Stimulated activated CD4-positive, alpha-beta T cell treated with anti-CD3 and anti-CD28 coated beads, Interleukin-2, amount 100 ng/mL, for 4 hours (primary cell): Measurements from ENCODE around the gene SLC15A4.
"Not testable (repeated sequence)": the region's sequence is repeated elsewhere in the genome, so short reads cannot be mapped to it uniquely, and the experiment has no call there.

ENCODE experiments used
- DNase-seq: peaks from one replicate; pipeline ENCODE4 v3.0.0-alpha.2; 2020; ENCODE audit warnings: low read depth

SLC15A4 gene

DNA sequence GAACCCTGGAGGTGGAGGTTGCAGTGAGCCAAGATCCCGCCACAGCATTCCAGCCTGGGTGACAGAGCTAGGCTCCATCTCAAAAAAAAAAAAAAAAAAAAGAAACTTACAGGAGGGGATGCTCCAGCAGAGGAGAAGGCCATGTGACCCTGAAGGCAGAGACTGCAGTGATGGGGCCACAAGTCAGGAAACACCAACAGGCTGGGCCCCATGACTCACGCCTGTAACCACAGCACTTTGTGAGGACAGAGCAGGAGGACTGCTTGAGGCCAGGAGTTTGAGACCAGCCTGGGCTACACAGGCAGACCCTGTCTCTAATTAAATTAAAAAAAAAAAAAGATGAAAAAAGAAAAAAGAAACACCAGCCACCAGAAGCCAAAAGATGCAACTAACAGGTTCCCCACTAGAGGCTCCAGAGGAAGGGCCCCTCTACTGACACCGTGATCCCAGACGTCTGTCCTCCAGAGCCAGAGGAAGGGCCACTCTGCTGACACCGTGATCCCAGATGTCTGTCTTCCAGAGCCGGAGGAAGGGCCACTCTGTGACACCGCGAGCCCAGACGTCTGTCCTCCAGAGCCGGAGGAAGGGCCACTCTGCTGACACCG is 20.4 kb upstream of the SLC15A4 start:
- no peak for DNase-seq

DNA sequence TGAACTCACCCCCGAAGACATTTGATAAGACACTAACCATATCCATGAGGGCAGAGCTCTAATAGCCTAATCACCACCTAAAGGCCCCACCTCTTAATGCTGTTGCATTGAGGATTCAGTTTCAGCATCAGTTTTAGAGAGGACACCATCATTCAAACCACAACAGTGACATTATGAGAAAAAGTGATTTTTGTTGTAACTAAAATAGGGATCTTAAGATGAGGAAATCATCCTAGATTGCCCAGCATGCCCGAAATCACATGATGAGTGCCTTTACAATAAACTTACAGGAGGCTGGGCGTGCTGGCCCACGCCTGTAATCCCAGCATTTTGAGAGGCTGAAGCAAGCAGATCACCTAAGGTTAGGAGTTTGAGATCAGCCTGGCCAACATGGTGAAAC is 19.8 kb upstream of the SLC15A4 start:
- no peak for DNase-seq

DNA sequence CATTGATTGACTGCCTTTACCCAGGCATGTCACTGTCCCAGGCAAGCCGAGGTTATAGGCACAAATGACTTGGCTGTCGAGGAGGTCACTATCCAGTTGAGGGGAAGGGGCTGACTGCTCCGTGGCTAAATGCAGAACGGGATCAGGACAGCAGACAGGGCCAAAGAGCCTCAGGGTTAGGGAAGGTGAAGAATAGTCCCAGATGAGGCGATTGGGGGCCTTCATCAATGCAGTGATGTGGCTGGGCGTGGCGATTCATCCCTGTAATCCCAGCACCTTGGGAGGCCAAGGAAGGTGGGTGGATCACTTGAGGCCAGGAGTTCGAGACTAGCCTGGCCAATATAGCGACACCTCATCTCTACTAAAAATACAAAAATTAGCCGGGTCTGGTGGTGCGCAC is 18.8 kb upstream of the SLC15A4 start:
- DNase-seq = no peak

DNA sequence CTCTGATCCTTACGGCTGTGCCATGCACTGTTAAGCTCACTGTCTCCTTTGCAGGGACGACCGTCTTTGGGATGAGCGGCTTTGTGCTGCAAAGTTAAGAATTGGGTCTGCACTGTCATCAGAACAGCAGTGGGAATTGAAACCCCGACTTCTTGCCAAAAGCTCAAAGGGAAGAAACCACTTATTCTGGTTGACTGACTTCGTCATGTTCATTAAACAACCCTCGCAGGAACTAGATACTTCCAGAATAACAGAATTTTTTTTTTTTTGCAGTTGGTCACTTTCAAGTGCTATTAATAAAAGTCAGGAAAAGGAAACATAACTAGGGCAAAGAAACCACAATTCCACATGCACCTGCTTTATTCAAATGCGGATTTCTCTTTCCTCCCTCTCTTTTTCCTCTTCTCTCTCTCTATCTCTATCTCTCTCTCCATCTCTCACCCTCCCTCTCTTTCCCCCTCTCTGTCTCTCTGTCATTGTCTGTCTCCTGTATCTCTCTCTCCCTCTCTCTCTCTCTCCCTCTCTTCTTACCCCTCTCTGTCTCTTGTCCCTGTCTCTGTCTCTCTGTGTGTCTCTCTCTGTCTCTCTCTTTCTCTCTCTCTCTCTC is 17.2 kb upstream of the SLC15A4 start:
- no peak for DNase-seq

DNA sequence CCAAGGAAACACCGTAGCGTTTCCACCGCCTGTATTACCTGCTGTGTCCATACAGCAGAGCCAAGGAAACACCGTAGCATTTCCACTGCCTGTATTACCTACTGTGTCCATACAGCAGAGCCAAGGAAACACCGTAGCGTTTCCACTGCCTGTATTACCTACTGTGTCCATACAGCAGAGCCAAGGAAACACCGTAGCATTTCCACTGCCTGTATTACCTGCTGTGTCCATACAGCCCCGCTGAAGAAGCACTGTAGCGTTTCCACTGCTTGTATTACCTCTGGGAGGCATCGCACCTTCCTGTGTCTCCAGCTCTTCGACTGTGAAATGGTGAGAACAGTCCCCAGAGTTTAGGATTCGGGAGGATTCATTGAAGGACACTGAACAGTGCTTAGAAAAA is 16.1 kb upstream of the SLC15A4 start:
- DNase-seq = not testable (repeated sequence)

DNA sequence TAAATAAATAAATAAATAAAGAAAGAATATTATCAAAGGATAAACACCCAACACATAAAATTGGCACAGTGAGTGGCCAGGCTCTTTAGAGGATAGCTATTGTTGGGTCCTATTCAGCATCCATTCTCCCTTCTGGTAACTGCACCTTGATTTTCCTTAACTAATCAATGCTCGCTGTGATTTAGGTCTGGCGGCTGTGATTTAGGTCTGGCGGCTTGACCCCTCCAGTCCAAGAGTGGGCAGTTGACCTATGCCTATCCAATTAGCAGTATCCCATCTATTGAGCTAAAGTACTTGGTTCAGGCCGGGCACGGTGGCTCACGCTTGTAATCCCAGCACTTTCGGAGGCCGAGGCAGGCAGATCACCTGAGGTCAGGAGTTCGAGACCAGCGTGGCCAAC is 9.7 kb upstream of the SLC15A4 start:
- DNase-seq = no peak

DNA sequence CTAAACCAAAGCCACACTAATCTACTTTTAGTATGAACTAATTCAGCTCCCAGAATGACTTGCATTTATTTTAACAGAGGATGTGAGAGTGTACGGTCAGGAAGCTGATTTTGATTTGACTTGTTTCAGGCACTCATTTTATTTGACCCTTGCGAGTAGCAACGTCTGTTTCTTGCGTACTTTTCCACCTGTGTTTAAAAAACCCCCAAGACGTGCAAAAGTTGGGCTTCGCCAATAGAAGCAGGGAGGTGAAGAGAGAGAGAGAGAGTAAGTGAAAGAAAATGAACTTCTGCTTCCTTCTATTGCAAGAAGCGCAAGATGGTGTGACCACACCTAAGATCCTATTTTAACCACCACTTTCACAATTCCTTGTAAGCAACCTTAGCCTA is 6.7 kb upstream of the SLC15A4 start:
- DNase-seq = no peak

DNA sequence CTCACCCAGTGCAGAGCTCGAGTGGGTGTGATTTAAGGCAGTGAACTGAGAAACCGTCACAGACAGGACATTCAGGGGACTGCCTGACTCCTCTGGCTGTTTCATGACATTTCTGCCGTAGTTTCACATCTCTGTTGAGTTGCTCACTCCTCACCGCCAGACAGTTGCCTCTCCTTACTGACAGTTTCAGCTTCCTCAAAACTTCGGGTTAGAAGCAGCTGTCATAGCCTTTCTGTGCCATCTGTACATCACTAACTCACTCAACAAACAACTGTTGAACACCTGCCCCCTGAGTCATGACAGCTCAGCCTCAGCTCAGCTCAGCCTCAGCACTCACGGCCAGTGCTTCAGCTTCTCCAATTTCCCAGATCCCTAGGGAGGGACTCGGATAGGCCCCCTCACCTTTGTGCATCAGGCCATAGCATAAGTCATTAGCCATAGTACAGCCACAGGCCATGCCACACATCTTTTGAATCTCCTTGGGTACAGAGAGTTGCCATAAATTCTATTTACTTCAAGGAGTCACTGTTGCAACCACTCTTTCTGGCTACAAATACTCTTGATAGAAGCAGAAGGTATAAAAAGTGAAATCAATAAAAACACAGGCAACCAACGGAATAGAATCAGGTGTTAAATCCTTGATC is 6.2 kb upstream of the SLC15A4 start:
- DNase-seq = no peak

DNA sequence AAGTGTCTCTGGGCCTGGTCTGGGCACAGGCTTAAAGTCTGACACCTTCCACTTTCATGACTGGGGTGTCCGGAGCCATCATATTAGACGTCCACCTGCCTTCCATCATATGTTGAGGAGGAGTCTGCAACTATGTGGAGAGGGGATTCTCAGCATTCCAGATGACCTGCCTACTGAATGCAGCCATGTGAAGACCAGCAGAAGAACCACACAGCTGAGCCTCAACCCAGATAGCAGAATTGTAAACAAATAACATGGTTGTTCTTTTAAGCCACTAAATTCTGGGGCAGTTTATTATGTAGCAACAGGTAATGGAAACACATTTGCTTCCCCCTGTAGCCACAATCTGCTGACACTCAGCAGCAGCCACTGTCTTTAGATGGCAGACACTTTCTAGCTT is 4.0 kb upstream of the SLC15A4 start:
- no peak for DNase-seq

DNA sequence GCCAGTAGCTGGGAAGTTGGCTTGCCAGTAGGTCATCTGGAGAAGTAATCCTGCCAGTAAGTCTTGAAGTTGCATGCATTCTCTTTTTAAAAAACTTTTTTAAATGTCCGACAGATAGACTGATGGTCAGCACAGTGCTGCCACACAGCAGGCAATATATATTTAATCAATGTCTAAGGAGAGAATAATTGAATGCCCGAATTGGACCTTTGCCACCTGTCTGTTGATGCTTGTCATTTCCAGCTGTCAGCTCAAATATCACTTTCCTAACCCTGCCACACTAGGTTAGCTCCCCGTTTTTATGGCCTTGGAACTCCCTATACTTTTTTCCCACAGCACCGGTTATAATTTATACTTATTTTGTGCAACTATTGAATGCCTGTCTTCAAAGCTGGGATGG is 2.1 kb upstream of the SLC15A4 start:
- no peak for DNase-seq

DNA sequence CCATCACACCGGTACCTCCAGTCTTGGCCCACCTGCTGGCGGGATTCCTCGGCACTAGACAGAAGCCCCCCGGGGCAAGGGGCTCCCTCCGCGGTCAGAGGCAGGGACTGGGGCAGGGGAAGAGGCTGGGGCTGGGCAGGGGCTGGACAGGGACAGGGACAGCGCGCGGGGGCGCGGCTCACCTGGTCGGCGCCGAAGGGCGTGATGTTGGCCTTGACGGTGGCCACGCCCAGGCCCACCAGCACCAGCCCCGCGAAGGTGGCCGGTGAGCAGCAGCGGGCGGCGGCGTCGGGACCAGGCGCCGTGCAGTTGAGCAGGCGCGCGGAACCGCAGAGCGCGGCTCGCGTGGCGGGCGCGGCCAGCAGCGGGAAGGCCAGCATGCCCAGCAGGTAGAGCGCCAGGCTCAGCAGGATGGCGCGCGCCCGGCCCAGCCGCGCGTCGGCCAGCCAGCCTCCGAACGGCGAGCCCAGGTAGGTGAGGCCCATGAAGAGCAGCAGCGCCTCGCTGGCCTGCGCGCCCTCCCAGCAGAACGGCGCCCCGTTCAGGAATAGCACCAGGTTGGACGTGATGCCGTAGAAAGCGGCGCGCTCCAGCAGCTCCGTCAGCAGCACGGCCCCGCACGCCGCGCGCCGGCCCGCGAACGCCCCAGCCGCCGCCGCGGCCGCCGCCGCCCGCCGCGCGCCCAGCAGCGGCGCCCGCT is 392 bp downstream of the SLC15A4 start:
- no peak for DNase-seq

DNA sequence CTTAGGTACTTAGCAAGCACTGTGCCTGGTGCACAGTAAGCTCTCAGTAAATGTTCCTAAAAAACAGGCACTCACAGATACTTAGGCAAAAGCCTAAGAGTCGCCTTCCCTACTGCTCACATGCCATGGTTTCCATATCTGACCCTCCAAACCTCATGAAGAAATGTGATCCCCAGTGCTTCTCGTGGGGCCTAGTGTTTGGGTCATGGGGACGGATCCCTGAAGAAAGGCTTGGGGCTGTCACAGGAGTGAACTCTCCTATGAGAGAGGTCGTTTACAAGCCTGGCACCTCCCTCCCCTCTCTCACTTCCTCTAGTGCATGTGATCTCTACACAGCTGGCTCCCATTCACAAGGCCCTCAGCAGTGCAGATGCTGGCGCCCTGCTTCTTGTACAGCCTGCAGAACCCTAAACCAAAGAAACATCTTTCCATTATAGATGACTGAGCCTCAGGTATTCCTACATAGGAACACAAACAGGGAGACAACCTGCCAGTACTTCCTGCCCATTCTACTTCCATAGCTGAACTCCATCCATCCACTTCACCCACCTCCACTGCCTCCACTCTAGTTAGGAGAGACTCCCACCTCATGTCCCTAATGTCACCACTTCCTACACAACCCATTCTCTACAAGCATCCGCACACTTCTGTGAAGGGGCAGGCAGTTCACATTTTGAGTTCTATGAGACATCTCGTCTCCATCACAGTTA is 2.9 kb downstream of the SLC15A4 start:
- no peak for DNase-seq

DNA sequence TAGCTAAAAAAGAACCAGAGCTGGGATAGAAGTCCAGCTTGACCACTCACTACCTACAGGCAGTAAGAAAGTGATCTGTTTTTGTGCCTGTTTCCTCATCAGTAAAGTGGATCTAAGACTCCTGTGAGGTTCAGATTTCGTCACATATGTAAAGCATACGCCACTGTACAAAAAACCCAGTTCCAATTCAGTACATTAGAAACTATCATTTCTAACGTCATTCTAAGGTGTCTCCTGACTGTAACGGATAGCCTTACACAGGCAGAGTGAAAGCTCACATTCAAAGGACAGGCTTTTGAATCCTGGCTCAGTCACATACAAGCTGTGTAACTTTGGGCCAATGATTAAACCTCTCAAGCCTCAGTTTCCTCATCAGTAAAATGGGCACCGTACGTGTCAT is 3.5 kb downstream of the SLC15A4 start:
- DNase-seq = no peak

DNA sequence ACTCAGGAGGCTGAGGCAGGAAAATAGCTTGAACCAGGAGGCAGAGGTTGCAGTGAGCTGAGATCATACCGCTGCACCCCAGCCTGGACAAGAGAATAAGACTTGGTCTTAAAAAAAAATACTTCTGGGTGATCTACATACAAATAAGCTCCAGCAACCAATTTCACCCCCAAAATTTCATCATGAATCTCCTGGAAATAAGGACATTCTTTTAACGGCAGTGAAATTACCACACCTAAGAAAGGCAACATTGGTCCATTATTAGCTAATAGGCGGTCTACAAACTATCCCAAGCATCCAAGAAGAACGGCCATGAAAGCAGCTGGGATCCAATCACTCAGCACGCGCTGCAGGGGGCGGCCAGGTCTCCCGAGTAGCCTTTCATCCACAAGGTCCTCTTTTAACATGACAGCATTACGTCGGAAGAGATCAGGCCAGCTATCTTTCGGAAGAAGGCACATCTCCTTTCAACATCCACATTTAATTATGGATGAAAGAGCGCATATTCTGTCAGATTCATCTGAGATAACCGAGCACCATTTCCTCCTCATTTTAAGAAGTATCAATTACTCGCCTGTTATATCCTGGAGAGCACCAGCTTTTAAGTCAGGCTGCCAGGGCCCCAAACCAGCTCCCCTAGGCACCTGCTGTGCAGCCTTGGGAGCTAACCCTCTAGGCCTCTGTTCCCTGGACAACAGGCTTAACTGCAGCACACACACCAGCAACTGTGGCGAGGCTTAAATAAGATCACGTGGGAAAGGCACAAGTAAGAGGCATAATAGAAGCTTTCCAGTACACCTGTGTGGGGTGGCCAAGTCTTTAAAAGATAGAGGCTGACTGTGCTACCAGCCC is 4.2 kb downstream of the SLC15A4 start:
- DNase-seq = no peak

DNA sequence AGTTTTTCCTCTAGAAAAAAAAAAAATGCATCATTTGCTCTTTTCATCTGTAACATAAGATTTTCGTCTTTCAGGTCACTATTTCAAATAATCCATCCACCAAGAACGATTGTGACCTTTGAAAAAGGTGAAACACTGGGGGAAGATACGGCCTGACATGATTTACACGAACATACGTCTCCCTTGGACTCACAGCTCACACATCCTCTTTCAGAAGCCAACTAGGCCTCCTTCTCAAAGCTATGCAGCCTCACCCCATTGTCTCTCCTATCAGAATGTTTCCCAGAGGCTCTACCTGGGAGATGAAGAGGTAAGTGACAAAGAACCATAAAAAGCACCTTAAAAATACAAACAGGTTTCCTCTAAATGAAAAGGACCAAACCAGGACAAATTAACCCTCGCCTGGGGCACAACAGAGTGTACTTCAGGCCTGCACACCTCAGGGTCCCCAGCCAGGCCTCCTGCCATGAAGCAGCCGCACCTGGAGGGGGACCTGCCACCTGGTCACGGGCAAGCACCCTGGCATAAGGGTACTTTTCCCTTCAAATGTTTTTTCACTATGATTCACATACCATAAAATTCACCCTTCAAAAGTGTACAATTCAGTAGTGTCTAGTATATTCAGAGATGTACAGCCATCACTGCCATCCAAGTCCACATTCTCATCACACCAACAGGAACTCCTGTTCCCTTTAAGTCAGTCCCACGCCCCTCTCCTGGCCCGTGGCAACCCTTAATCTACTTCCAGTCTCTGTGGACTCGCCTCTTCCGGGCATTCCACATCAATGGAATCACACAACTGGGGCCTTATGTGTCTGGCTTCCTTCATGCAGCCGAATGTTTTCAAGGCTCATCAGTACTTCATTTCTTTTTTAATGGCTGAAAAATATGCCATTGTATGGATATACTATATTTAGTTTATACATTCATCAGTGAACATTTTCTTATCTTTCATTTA is 5.4 kb downstream of the SLC15A4 start:
- DNase-seq = no peak

DNA sequence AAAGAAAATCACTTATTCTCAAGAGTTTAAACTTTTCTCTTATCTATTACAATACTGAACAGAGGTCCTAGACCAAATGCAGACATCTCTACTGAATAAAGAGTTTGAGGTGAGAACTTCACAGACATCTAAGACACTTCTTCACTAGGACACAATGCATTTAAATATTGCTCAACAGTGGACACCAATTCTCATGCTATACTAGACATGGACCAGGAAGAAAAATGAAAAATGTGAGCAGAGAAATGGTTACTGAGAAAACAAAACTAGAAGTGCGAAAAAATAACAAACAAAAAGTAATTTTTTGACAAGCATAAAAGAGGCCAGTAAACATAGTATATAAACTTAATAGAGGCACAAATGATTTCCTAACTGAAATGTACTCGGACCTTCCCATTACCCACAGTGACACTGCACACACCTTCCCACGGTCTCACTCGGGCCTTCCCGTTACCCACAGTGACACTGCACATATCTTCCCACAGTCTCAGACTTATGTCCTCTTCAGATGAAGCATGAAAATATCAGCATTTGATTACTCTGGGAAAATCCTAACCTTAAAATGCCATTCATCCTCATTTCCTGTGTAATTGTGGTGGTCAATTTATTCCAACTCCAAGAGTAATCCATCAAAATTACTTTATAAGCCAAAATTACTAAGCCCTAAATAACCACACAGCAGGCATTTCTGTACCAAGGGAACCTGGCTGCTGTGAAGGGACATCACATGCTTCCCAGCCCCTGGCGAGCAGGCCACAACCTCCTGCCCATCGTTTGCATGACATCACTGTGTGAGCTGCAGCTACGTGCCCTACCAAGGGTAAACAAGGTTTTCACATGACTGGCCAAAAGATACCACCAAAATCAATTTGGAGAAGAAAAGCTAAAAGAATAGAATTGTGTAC is 6.4 kb downstream of the SLC15A4 start:
- DNase-seq = no peak

DNA sequence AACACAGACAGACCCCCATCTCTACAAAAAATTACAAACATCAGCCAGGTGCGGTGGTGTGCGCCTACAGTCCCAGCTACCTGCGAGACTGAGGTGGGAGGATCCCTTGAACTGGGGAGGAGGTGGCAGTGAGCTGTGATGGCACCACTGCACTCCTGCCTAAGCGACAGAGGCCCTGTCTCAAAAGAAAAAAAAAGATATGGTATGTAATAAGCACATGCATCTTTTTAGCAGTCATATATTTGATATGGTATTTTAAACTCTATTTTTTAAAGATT is 7.2 kb downstream of the SLC15A4 start:
- DNase-seq = no peak

DNA sequence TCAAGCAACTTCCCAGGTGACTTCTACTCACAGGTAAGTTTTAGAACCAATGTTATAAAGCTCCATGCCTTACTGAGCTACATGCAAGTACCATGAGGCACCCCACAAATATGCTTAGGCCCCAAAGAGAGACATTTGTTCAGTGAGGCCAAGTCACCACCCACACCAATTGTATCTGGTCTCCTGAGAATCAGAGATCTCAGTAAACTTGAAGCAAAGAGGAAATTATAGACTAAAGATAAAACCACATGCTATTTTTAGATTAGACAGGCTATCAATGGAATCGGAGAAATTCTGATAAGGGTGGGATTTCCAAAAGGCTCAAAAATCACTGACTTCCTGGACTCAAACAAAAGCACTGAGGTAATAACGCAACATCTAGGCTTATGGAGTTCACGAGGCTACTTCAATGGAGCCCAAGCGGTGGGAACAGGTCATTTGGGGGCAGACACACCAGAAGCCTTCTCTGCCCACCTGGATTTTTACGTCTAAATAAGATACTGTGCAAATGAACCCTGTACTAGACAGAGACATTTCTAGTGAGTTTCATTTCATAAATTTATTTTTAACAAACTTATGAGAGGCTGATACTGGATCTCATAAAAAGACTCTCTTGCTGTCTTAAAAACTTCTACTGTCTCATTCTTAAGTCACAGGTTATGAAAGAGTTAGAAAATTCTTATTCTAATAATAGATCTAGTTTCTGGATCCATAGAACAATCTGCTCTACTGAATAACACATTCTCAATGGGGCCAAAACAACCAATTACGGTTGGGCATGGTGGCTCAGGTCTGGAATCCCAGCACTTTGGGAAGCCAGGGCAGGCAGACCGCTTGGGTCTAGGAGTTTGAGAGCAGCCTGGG is 7.7 kb downstream of the SLC15A4 start:
- no peak for DNase-seq
